Measurements from ENCODE around the gene KCNJ10. TPM values are rescaled to one million over a fixed set of nuclear protein-coding genes. Genes with fewer than 3 reads are reported as not detected.

The KCNJ10 gene
- total and polyA plus RNA-seq, 2 donors (not counting 3 experiments of a cell fraction or from before 2014, with no cell fraction given): not detected

DNA sequence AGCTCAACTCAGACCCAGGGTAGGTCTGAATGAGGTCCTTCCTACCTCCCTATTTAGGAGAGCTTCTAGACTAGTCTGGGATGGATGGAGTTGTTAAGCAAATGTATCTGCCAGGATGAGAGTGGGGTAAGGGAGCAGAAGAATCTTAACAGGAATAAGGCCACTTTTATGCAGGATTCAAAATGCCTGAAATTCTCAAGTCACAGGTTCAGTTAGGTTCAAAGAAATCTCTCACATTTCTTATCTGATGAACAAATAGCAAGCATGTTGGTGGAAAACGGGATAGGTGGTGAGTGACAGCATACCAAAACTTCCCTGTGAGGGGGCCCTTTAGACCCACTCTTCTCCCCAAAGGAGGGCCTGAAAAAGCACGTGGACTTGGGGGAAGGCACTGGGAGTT lies 118.9 kb downstream of the KCNJ10 start:
- no TSS peak for BruUV-seq (replicated peaks)
- no peaks in the 10 kb centered on the region for H3K4me1 ChIP-seq (ENCODE audit: control insufficient read depth, extremely low read depth, insufficient read depth, low read length)
- no peak overlapping the region for H3K4me3 ChIP-seq (replicated peaks in 1 of 3; ENCODE audit: insufficient read depth in 1 of 3, low read depth in 1 of 3, low read length in 3 of 3)
- no peaks in the 10 kb centered on the region for H3K36me3 ChIP-seq (ENCODE audit: control insufficient read depth in 2 of 2, extremely low read depth in 1 of 2, insufficient read depth in 2 of 2, low read length in 2 of 2)
- no peak overlapping the region for H3K27ac ChIP-seq (ENCODE audit: insufficient read depth, low read depth, low read length)
- dilution Hi-C loops (cut with MboI; ENCODE audit: extremely low pct_ligation_motif_present, low sequenced_read_pairs) (no loop called here), intact Hi-C loops (cut with micrococcal nuclease) (no loop called here)
- no peaks in the 10 kb centered on the region for H4K20me1 ChIP-seq (replicated peaks; ENCODE audit: control insufficient read depth, extremely low read depth, insufficient read depth, low read length)
- H2AFZ ChIP-seq (ENCODE audit: low read depth, low read length): no peak overlapping the region
- no peak overlapping the region for H3K4me2 ChIP-seq (ENCODE audit: insufficient read depth, low read length)
- CTCF ChIA-PET: interaction anchor here (1.6 kb wide), 1 partner anchor 152 kb away, joined by 4 read pairs; no protein-coding TSS in a partner anchor
- POLR2A ChIA-PET: no interaction called here
- no peaks in the 10 kb centered on the region for H3K79me2 ChIP-seq (ENCODE audit: control insufficient read depth, insufficient read depth, low read length)
- no peaks in the 10 kb centered on the region for H3K9me1 ChIP-seq (replicated peaks; ENCODE audit: control insufficient read depth, extremely low read depth, insufficient read depth, low read length)
- DNase-seq (ENCODE audit: low read depth, low spot score) (no peak), FAIRE-seq (no peak)
- H3K9ac ChIP-seq (replicated peaks; ENCODE audit: extremely low read depth, insufficient read depth, low read length): no peak overlapping the region
- peaks cover 35 to 36% of the 10 kb centered on the region in 2 experiments for H3K27me3 ChIP-seq (ENCODE audit: control insufficient read depth in 2 of 2, insufficient read depth in 2 of 2, low read length in 2 of 2)
- no peaks in the 10 kb centered on the region for H3K9me3 ChIP-seq (replicated peaks; ENCODE audit: control insufficient read depth, insufficient read depth, low read length)
- TF ChIP-seq, protein P1, sequence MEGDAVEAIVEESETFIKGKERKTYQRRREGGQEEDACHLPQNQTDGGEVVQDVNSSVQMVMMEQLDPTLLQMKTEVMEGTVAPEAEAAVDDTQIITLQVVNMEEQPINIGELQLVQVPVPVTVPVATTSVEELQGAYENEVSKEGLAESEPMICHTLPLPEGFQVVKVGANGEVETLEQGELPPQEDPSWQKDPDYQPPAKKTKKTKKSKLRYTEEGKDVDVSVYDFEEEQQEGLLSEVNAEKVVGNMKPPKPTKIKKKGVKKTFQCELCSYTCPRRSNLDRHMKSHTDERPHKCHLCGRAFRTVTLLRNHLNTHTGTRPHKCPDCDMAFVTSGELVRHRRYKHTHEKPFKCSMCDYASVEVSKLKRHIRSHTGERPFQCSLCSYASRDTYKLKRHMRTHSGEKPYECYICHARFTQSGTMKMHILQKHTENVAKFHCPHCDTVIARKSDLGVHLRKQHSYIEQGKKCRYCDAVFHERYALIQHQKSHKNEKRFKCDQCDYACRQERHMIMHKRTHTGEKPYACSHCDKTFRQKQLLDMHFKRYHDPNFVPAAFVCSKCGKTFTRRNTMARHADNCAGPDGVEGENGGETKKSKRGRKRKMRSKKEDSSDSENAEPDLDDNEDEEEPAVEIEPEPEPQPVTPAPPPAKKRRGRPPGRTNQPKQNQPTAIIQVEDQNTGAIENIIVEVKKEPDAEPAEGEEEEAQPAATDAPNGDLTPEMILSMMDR (IDR thresholded peaks at IDR 0.05; ENCODE audit: extremely low read depth in 1 of 2, insufficient read depth in 1 of 2, low read depth in 1 of 2, low read length in 2 of 2): no peak
- TF ChIP-seq GATA2 (IDR thresholded peaks at IDR 0.05; ENCODE audit: insufficient read depth, insufficient read length, low read depth, low read length): no peak

DNA sequence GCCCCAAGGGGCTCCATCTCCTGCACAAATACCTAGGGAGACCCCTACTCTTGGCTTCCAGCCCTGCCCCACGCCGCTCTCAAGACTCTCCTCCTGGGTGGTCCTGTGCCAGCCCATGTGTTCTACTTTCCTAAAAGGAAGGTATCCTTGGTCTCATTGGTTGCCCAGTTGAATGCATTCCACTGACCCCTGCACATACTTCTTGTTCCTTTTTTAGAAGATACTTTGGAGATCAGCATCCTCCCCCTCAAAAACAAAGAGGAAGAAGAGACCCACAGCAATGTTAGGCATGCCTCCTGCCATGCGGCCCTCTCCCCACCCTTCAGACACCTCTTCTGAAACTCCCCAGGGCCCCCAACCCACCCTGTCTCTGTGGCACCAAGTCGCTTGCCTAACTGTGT lies 120.0 kb downstream of the KCNJ10 start:
- ChIA-PET CTCF (interaction anchor here (1.0 to 1.8 kb wide), 3 partner anchors 8 to 151 kb away, joined by 3 to 4 read pairs (median 4); no protein-coding TSS in a partner anchor), POLR2A (no interaction called here)
- Histone ChIP-seq H3K4me3 (replicated peaks in 1 of 3; ENCODE audit: insufficient read depth in 1 of 3, low read depth in 1 of 3, low read length in 3 of 3) (no peak overlapping the region), H2AFZ (ENCODE audit: low read depth, low read length) (no peak overlapping the region), H3K4me1 (ENCODE audit: control insufficient read depth, extremely low read depth, insufficient read depth, low read length) (peaks cover 5% of the 10 kb centered on the region), H3K4me2 (ENCODE audit: insufficient read depth, low read length) (no peak overlapping the region), H3K9me3 (replicated peaks; ENCODE audit: control insufficient read depth, insufficient read depth, low read length) (no peaks in the 10 kb centered on the region), H3K27me3 (ENCODE audit: control insufficient read depth in 2 of 2, insufficient read depth in 2 of 2, low read length in 2 of 2) (peaks cover 34 to 37% of the 10 kb centered on the region in 2 experiments), H3K9me1 (replicated peaks; ENCODE audit: control insufficient read depth, extremely low read depth, insufficient read depth, low read length) (no peaks in the 10 kb centered on the region), H3K79me2 (ENCODE audit: control insufficient read depth, insufficient read depth, low read length) (no peaks in the 10 kb centered on the region), H3K9ac (replicated peaks; ENCODE audit: extremely low read depth, insufficient read depth, low read length) (no peak overlapping the region), H3K27ac (ENCODE audit: insufficient read depth, low read depth, low read length) (no peak overlapping the region), H4K20me1 (replicated peaks; ENCODE audit: control insufficient read depth, extremely low read depth, insufficient read depth, low read length) (no peaks in the 10 kb centered on the region), H3K36me3 (ENCODE audit: control insufficient read depth in 2 of 2, extremely low read depth in 1 of 2, insufficient read depth in 2 of 2, low read length in 2 of 2) (no peaks in the 10 kb centered on the region)
- FAIRE-seq: no peak
- no peak for TF ChIP-seq MYC (IDR thresholded peaks at IDR 0.05; ENCODE audit: low read depth, low read length)
- TF ChIP-seq JUN (IDR thresholded peaks at IDR 0.05; ENCODE audit: borderline replicate concordance, insufficient read depth, insufficient read length, low read depth): no peak
- TF ChIP-seq, protein P1 (IDR thresholded peaks at IDR 0.05; ENCODE audit: extremely low read depth in 1 of 2, insufficient read depth in 1 of 2, low read depth in 1 of 2, low read length in 2 of 2): no peak
- TF ChIP-seq, protein P2, sequence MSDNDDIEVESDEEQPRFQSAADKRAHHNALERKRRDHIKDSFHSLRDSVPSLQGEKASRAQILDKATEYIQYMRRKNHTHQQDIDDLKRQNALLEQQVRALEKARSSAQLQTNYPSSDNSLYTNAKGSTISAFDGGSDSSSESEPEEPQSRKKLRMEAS (IDR thresholded peaks at IDR 0.05; ENCODE audit: insufficient read depth, insufficient read length): no peak
- no peak for TF ChIP-seq POLR2A (IDR thresholded peaks at IDR 0.05; ENCODE audit: low read depth, low read length)
- no peak for TF ChIP-seq POLR2AphosphoS5 (IDR thresholded peaks at IDR 0.05; ENCODE audit: insufficient read depth, low read depth, low read length)
- no peak for TF ChIP-seq GATA2 (IDR thresholded peaks at IDR 0.05; ENCODE audit: insufficient read depth, insufficient read length, low read depth, low read length)
- no peak for TF ChIP-seq FOS (IDR thresholded peaks at IDR 0.05; ENCODE audit: borderline replicate concordance, insufficient read depth, low read length)
- no peak for TF ChIP-seq EZH2 (IDR thresholded peaks at IDR 0.05; ENCODE audit: borderline replicate concordance, low read depth, low read length, severe bottlenecking)
- intact Hi-C loops (cut with micrococcal nuclease) (no loop called here), dilution Hi-C loops (cut with MboI; ENCODE audit: extremely low pct_ligation_motif_present, low sequenced_read_pairs) (no loop called here)
- DNase-seq (ENCODE audit: low read depth, low spot score): no peak
- no TSS peak for BruUV-seq (replicated peaks)

Data from endothelial cell of umbilical vein (primary cell).